ENCODE measurements around the gene CXCR6.

Gene CXCR6

DNA sequence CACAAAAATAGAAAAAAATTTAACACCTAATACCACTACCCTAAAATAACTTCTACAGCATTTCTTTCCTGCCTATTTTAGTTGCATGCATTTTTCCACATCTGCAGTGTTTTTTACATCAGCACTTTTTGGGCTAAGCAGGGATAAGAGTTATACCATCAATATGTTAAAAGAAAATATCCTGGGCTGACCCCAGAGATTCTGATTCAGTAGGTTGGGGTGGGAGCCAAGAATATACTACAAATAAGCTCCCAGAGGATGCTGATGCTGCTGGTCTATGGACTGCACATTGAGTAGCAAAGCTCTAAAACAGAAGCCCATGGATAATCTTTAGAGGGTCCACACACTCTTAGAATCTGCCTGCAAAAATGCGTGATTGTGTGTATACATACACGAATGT is 37.6 kb downstream of the CXCR6 start:
- in situ Hi-C loops (cut with MboI; ENCODE audit: low sequenced_read_pairs, unreplicated experiment) = no loop called here
- no peak for DNase-seq (ENCODE audit: low spot score)
- TF ChIP-seq, protein P1, sequence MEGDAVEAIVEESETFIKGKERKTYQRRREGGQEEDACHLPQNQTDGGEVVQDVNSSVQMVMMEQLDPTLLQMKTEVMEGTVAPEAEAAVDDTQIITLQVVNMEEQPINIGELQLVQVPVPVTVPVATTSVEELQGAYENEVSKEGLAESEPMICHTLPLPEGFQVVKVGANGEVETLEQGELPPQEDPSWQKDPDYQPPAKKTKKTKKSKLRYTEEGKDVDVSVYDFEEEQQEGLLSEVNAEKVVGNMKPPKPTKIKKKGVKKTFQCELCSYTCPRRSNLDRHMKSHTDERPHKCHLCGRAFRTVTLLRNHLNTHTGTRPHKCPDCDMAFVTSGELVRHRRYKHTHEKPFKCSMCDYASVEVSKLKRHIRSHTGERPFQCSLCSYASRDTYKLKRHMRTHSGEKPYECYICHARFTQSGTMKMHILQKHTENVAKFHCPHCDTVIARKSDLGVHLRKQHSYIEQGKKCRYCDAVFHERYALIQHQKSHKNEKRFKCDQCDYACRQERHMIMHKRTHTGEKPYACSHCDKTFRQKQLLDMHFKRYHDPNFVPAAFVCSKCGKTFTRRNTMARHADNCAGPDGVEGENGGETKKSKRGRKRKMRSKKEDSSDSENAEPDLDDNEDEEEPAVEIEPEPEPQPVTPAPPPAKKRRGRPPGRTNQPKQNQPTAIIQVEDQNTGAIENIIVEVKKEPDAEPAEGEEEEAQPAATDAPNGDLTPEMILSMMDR (IDR thresholded peaks at IDR 0.05; ENCODE audit: borderline replicate concordance, control extremely low read depth, extremely low read depth, insufficient read depth, missing control alignments) = no peak

DNA sequence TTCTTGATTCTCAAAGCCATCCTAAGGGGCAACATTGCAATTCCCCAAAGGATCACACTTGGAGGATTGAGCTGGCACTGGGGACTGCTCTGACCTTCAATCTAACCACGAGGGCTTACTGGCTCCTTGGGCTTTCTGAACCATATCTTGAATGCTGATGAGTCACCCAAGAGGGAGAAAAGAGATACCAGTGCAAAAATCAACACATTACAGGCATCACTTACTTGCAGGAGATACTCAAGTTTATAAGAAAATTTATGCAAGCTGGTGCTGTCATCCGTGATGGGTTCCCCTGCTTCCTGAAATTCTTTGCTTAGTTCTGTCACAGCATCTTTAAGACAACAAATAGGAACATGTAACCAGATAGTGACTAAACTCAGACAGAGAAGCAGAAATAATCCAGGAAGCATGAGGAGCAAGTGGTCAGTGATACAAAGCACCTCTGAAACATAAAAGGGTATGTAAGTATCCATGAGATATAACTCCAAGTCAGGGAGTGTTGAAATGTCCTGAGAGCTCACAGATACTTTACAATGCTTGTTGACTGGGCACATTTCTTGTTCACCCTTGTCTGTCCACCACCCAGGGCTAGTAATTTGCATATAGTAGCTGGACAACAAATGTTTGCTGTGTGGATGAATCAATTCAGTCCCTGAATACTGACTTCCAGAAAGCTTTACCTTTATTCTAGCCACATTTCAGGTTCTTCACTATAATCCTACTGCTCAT is 38.2 kb downstream of the CXCR6 start:
- TF ChIP-seq, protein P1 (IDR thresholded peaks at IDR 0.05; ENCODE audit: borderline replicate concordance, control extremely low read depth, extremely low read depth, insufficient read depth, missing control alignments) = no peak
- in situ Hi-C loops (cut with MboI; ENCODE audit: low sequenced_read_pairs, unreplicated experiment) = no loop called here
- DNase-seq (ENCODE audit: low spot score) = no peak

DNA sequence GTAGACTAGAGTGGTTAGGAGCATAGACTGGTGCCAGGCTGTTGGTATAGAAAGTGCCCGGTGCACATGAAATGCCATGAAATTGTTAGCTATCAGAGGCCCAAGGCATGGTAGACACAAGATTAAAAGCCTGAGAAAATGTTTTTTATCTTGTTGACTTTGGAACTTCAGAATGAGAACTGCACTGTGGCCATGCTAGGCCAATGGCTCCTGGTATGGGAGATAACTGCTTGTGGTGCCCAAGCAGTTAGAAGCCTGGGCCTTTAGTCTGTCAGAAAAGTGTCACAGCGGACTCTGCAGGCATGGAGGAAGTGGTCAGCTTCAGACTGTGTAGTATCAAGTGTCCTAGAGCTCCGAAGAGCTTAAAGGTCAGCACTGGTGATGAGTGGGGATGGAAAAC is 40.5 kb downstream of the CXCR6 start:
- in situ Hi-C loops (cut with MboI; ENCODE audit: low sequenced_read_pairs, unreplicated experiment) = no loop called here
- no peak for DNase-seq (ENCODE audit: low spot score)

DNA sequence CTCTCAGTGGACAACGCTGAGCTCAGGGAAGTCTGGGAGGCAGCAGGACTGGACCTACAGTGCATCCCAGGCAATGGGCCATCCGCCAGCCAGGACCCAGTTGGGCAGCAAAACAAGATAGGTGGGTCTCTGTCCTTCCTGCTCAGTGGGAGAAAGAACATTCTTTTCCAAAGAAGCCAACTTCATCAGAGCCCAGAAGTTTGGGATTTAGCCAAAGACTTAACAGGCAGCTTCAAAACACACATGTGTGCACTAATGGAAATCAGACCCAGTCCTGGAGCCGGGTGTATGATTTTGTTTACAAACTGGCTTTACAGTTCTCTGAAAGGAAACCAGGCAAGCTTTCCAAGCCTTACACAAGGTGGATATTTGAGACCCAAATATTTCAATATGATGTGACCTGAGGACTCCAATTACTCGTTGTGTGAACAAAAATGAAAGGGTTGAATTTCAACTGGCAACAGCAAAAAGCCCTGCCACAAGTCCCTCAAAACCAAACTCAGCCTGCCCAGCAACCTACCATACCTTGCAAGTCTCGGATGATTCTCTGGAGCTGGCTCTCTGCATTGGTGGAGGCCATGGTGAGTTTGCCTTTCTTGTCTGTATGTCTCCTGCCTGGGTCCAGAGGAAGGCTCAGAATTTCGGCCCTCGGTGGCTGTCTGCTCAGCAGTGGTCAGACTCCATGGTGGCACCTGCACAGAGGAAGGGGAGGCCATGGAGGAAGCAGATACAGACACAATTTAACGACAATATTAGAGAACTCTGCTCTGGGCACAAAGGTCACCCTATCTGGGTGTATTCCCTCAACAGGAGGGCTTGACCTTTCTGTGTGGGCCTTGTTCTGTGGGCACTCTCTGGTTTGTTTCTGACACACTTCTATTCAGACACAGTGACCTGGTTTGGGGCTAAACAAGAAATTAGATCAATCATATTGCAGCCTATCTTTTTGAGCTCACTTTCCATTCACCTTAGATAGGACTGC is 41.4 kb downstream of the CXCR6 start:
- in situ Hi-C loops (cut with MboI; ENCODE audit: low sequenced_read_pairs, unreplicated experiment) = no loop called here
- no peak for DNase-seq (ENCODE audit: low spot score)
- TF ChIP-seq, protein P1 (IDR thresholded peaks at IDR 0.05; ENCODE audit: borderline replicate concordance, control extremely low read depth, extremely low read depth, insufficient read depth, missing control alignments) = no peak

More for the DNA sequence above, 40.5 kb downstream of the CXCR6 start:
- TF ChIP-seq, protein P1 (IDR thresholded peaks at IDR 0.05; ENCODE audit: borderline replicate concordance, control extremely low read depth, extremely low read depth, insufficient read depth, missing control alignments) = no peak

DNA sequence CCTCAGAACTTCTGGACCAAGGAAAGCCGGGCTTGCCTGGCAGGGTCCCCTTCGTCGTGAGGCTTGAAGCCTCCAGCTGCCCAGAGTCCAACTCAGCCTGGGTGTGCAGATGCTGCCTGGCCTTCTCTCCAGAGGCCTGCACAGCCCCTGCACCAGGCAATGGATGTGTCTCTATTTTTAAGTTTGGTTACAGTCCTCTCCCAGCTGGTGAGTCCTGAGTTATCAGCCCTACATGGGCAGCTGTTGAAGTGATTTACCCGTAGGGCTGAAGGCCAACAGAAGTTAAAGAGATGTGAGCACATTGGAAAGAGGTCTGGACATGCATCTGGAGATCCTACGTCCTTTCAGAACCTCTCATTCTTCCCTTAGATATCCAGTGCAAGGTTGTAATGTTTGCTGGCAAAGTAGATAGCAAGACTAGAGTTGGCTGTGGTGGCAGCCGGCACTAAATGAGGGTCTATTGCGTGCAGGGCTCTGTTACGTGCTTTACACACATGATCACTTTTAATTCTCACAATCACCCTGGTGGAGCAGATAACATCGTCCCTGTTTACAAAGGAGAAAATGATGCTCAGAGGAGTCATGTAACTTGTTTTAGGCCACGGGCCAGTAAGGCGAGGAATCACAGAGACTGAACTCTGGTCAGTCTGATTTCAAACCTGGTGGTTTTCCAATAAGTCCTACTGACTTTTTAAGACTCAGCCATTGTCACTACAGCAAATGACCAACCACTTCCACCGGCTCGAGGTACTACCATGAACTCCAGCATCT is 42.5 kb downstream of the CXCR6 start:
- DNase-seq (ENCODE audit: low spot score) = no peak
- TF ChIP-seq, protein P1 (IDR thresholded peaks at IDR 0.05; ENCODE audit: borderline replicate concordance, control extremely low read depth, extremely low read depth, insufficient read depth, missing control alignments) = no peak
- in situ Hi-C loops (cut with MboI; ENCODE audit: low sequenced_read_pairs, unreplicated experiment) = no loop called here

Data from GM13976 (cell line).